CD8-positive, alpha-beta memory T cell (primary cell): Measurements from ENCODE around the gene CR1. TPM values are rescaled to one million over a fixed set of nuclear protein-coding genes. Genes with fewer than 3 reads are reported as not detected.
"Not testable (repeated sequence)": the region's sequence is repeated elsewhere in the genome, so short reads cannot be mapped to it uniquely, and the experiment has no call there.

Experiments
- CTCF ChIA-PET: fragments of 350-600 bp; sonication (Branson Sonifier 250); formaldehyde crosslinking; loops from one replicate; lab custom pipeline; 2021; ENCODE audit warnings: antibody characterized with exemption; lab: Charles Lee
- POLR2A ChIA-PET: fragments of 350-600 bp; sonication (Branson Sonifier 250); formaldehyde crosslinking; loops from one replicate; lab custom pipeline; 2021; ENCODE audit warnings: antibody characterized with exemption; lab: Charles Lee
- DNase-seq, 5 donors: peaks; one replicate each; pipeline versions ENCODE4 v3.0.0 to v3.0.0-alpha.2; 2020 to 2022; ENCODE audit warnings: mixed read lengths in 1 of 5
- H3K27ac ChIP-seq: one replicate; pipeline ENCODE4 v1.7.0; 2013; ENCODE audit warnings: low read depth, mild to moderate bottlenecking, low read length, moderate library complexity
- H3K27me3 ChIP-seq: 2 replicates; pipeline ENCODE4 v1.7.0; 2013; ENCODE audit warnings: low read length, mild to moderate bottlenecking; ENCODE audit not compliant: insufficient read depth, poor library complexity, severe bottlenecking
- H3K36me3 ChIP-seq: 2 replicates; pipeline ENCODE4 v1.7.0; 2013; ENCODE audit warnings: mild to moderate bottlenecking, low read length, moderate library complexity; ENCODE audit not compliant: insufficient read depth
- H3K4me1 ChIP-seq: 2 replicates; pipeline ENCODE4 v1.7.0; 2013; ENCODE audit warnings: mild to moderate bottlenecking, low read length, moderate library complexity; ENCODE audit not compliant: insufficient read depth
- H3K4me3 ChIP-seq: 2 replicates; pipeline ENCODE4 v1.7.0; 2013; ENCODE audit warnings: mild to moderate bottlenecking, low read length
- H3K9me3 ChIP-seq: 2 replicates; pipeline ENCODE4 v1.7.0; 2013; ENCODE audit warnings: mild to moderate bottlenecking, low read length
- H3K27ac Mint-ChIP-seq, 8 donors: one replicate each; pipeline ENCODE4 v1.8.0; 2020 to 2021; ENCODE audit warnings: mixed read lengths in 8 of 8, mild to moderate bottlenecking in 6 of 8, inconsistent platforms in 3 of 8, moderate library complexity in 3 of 8
- H3K27me3 Mint-ChIP-seq, 2 donors: one replicate each; pipeline ENCODE4 v1.8.0; 2020 to 2021; ENCODE audit warnings: mixed read lengths in 2 of 2, mild to moderate bottlenecking in 1 of 2, moderate library complexity in 1 of 2
- H3K36me3 Mint-ChIP-seq, 3 donors: one replicate each; pipeline ENCODE4 v1.8.0; 2020 to 2021; ENCODE audit warnings: mixed read lengths in 3 of 3, inconsistent platforms in 1 of 3, mild to moderate bottlenecking in 1 of 3
- H3K4me1 Mint-ChIP-seq, 3 donors: one replicate each; pipeline ENCODE4 v1.8.0; 2020 to 2021; ENCODE audit warnings: mixed read lengths in 3 of 3, inconsistent platforms in 1 of 3, mild to moderate bottlenecking in 1 of 3
- H3K4me3 Mint-ChIP-seq, 7 donors: one replicate each; pipeline ENCODE4 v1.8.0; 2020 to 2021; ENCODE audit warnings: mixed read lengths in 7 of 7, mild to moderate bottlenecking in 6 of 7, moderate library complexity in 4 of 7, inconsistent platforms in 2 of 7
- H3K9me3 Mint-ChIP-seq, 5 donors: one replicate each; pipeline ENCODE4 v1.8.0; 2020 to 2022; ENCODE audit warnings: mixed read lengths in 5 of 5, mild to moderate bottlenecking in 3 of 5, moderate library complexity in 2 of 5, inconsistent platforms in 1 of 5
- polyA plus RNA-seq: library from polyadenylated mRNA; unstranded; fragments of 300-500 nt; fragmentation: Illumina TruSeq; gene quantifications from one replicate; pipeline ENCODE4 v1.2.3, GENCODE V29; 2021
- total RNA-seq, 2 experiments: library from RNA; stranded (reverse); gene quantifications; one replicate each; pipeline ENCODE4 v1.2.3, GENCODE V29; 2021

The CR1 gene
- total and polyA plus RNA-seq, 3 experiments from 2014 or later: 2.3 to 4.2 (median 3.7) TPM

DNA sequence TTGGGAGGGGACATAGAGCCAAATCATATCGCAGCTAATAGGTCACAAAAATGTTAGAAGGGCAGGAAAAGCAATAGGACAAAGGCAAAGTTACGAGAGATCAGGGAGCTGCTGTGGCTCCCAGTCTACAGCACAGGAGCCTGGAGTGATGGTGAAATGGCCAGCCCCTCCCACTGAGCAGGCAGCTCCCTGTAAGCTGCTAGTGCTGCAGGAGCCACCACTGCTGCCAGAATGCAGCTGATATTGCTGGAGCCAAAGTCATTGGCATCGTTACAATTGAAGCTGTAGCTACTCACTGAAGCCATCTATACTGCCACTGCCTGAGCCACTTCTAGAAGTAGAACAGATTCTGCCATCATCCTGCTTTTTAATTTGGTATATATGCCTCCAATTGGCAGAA, 29.3 kb downstream of the CR1 start:
- H3K27me3 ChIP-seq, H3K4me3 Mint-ChIP-seq, H3K4me1 ChIP-seq, CTCF ChIA-PET, DNase-seq, H3K4me1 Mint-ChIP-seq, H3K9me3 Mint-ChIP-seq, H3K36me3 Mint-ChIP-seq, H3K27ac Mint-ChIP-seq, POLR2A ChIA-PET, H3K36me3 ChIP-seq, H3K27ac ChIP-seq, H3K9me3 ChIP-seq, H3K4me3 ChIP-seq: not testable (repeated sequence)
- peaks cover 2 to 22% of the 10 kb centered on the region in 2 donors for H3K27me3 Mint-ChIP-seq

DNA sequence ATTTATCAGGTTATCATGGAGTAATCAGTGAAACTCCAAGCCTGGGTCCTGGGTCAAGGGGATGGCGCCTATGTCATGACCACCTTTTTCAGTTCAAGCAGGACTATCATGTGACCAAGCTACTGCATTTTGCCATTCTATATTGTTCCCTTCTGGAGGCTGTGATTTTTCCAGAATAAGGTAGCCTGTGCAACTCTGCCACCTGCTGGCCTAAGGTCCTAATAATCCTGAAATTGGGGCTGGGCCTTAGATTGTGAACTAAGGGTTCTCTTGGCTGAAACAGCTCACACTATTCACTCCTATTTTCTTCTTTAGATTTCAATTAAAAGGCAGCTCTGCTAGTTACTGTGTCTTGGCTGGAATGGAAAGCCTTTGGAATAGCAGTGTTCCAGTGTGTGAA, 32.4 kb downstream of the CR1 start:
- H3K9me3 Mint-ChIP-seq, H3K4me3 Mint-ChIP-seq, H3K4me1 Mint-ChIP-seq, H3K27ac Mint-ChIP-seq, H3K36me3 ChIP-seq, H3K4me1 ChIP-seq, CTCF ChIA-PET, H3K27me3 ChIP-seq, H3K4me3 ChIP-seq, POLR2A ChIA-PET, H3K36me3 Mint-ChIP-seq, H3K9me3 ChIP-seq, DNase-seq, H3K27ac ChIP-seq: not testable (repeated sequence)
- H3K27me3 Mint-ChIP-seq: peaks cover 0 to 14% of the 10 kb centered on the region in 2 donors

DNA sequence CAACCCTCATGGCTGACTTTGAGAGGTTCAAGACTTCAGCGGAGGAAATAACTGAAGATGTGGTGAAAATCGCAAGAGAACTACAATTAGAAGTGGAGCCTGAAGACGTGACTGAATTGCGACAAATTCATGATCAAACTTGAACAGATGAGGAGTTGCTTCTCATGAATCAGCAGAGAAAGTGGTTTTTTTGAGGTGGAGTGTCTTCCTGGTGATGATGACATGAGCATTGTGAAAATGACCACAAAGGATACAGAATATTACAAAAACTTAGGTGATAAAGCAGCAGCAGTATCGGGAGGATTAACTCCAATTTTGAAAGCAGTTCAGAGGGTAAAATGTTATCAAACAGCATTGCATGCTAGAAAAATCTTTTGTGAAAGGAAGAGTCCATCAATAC, 40.3 kb downstream of the CR1 start:
- H3K4me3 ChIP-seq, CTCF ChIA-PET, H3K27ac Mint-ChIP-seq, H3K27me3 Mint-ChIP-seq, H3K4me1 Mint-ChIP-seq, H3K36me3 Mint-ChIP-seq, H3K36me3 ChIP-seq, H3K27me3 ChIP-seq, DNase-seq, H3K9me3 ChIP-seq, POLR2A ChIA-PET, H3K27ac ChIP-seq, H3K4me3 Mint-ChIP-seq, H3K9me3 Mint-ChIP-seq, H3K4me1 ChIP-seq: not testable (repeated sequence)

DNA sequence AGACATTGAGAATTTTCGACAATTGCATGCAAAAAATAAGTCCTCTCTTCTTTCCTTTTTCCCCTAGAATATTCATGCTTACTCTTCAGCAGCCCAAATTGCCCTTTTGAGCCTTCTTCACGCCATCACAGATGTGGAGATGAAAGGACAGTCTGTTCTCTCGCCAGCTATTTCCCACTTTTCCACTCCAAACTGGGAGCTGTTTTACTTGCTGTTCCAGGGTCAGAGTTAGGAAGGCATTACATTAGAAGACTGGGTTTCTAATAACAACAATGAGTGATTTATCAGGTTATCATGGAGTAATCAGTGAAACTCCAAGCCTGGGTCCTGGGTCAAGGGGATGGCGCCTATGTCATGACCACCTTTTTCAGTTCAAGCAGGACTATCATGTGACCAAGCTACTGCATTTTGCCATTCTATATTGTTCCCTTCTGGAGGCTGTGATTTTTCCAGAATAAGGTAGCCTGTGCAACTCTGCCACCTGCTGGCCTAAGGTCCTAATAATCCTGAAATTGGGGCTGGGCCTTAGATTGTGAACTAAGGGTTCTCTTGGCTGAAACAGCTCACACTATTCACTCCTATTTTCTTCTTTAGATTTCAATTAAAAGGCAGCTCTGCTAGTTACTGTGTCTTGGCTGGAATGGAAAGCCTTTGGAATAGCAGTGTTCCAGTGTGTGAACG, 50.9 kb downstream of the CR1 start:
- H3K27ac ChIP-seq, H3K27me3 Mint-ChIP-seq, H3K36me3 ChIP-seq, H3K9me3 ChIP-seq, POLR2A ChIA-PET, H3K27me3 ChIP-seq, H3K27ac Mint-ChIP-seq, H3K36me3 Mint-ChIP-seq, H3K4me1 ChIP-seq, H3K4me3 Mint-ChIP-seq, DNase-seq, H3K4me1 Mint-ChIP-seq, H3K9me3 Mint-ChIP-seq, H3K4me3 ChIP-seq, CTCF ChIA-PET: not testable (repeated sequence)

DNA sequence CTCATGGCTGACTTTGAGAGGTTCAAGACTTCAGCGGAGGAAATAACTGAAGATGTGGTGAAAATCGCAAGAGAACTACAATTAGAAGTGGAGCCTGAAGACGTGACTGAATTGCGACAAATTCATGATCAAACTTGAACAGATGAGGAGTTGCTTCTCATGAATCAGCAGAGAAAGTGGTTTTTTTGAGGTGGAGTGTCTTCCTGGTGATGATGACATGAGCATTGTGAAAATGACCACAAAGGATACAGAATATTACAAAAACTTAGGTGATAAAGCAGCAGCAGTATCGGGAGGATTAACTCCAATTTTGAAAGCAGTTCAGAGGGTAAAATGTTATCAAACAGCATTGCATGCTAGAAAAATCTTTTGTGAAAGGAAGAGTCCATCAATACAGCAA, 58.9 kb downstream of the CR1 start:
- CTCF ChIA-PET, H3K27ac ChIP-seq, H3K9me3 Mint-ChIP-seq, H3K27ac Mint-ChIP-seq, H3K4me1 Mint-ChIP-seq, H3K4me1 ChIP-seq, H3K9me3 ChIP-seq, H3K36me3 Mint-ChIP-seq, H3K4me3 ChIP-seq, POLR2A ChIA-PET, H3K27me3 ChIP-seq, H3K36me3 ChIP-seq, DNase-seq, H3K27me3 Mint-ChIP-seq, H3K4me3 Mint-ChIP-seq: not testable (repeated sequence)

DNA sequence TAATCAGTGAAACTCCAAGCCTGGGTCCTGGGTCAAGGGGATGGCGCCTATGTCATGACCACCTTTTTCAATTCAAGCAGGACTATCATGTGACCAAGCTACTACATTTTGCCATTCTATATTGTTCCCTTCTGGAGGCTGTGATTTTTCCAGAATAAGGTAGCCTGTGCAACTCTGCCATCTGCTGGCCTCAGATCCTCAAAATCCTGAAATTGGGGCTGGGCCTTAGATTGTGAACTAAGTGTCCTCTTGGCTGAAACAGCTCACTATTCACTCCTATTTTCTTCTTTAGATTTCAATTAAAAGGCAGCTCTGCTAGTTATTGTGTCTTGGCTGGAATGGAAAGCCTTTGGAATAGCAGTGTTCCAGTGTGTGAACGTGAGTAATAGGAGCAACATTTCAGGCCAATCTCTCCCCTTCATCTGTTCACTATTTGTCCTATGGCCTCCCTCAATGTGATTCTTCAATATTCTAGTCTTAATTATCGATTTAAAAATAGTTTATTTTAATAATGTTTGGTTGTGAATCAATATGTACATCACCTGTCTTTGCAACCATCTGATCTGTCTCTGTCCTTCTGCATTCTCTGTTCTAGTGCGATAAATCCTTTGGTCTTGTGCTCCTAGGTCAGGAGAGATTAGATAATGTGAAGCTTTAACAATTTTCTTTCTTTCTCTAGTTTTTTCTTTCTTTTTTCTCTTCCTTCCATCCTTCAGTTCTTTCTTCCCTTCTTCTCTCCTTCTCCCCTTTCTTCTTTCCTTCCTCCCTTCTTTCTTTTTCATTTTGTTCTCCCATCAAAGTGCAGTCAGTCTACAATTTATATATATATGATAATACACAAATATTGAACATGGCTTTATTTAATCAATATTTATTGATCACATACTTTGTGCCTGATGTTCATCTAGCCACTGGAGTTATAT, 69.8 kb downstream of the CR1 start:
- Mint-ChIP-seq H3K27ac (no peak overlapping the region), H3K9me3 (no peaks in the 10 kb centered on the region), H3K36me3 (peaks cover 0 to 6% (median 0%) of the 10 kb centered on the region in 3 donors), H3K4me1 (no peaks in the 10 kb centered on the region), H3K27me3 (peaks cover 2 to 10% of the 10 kb centered on the region in 2 donors), H3K4me3 (no peak overlapping the region)
- H3K36me3 ChIP-seq: no peaks in the 10 kb centered on the region
- no peaks in the 10 kb centered on the region for H3K9me3 ChIP-seq
- no peak overlapping the region for H3K27ac ChIP-seq
- no peak overlapping the region for H3K4me3 ChIP-seq
- POLR2A ChIA-PET: no interaction called here
- CTCF ChIA-PET: no interaction called here
- H3K4me1 ChIP-seq: no peaks in the 10 kb centered on the region
- DNase-seq: no peak
- no peaks in the 10 kb centered on the region for H3K27me3 ChIP-seq

DNA sequence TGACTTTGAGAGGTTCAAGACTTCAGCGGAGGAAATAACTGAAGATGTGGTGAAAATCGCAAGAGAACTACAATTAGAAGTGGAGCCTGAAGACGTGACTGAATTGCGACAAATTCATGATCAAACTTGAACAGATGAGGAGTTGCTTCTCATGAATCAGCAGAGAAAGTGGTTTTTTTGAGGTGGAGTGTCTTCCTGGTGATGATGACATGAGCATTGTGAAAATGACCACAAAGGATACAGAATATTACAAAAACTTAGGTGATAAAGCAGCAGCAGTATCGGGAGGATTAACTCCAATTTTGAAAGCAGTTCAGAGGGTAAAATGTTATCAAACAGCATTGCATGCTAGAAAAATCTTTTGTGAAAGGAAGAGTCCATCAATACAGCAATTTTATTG, 76.0 kb downstream of the CR1 start:
- not testable (repeated sequence) for H3K9me3 Mint-ChIP-seq, H3K36me3 Mint-ChIP-seq

DNA sequence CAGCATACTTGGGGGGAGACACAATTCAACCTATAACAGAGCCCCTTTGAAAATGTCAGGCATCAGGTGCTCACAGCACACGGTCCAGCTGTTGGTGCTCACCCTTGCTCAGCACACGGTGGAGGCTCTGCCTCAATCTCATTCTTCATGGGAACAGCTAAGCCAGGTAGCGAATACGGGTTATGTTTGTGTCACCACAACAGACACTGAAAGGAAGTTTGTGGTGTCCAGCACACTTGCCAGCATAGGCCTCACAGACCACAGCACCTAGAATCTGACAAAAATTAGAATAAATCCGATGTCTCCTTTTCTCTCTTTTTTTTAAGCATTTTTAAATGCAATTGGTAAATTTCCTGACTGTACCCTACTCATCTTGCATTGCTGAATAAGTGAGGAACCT, 77.1 kb downstream of the CR1 start:
- H3K27me3 Mint-ChIP-seq, H3K9me3 ChIP-seq, POLR2A ChIA-PET, H3K27me3 ChIP-seq, H3K4me1 Mint-ChIP-seq, H3K27ac ChIP-seq, DNase-seq, H3K4me3 ChIP-seq, H3K27ac Mint-ChIP-seq, H3K36me3 Mint-ChIP-seq, H3K36me3 ChIP-seq, H3K4me1 ChIP-seq, H3K9me3 Mint-ChIP-seq, H3K4me3 Mint-ChIP-seq, CTCF ChIA-PET: not testable (repeated sequence)

More for the DNA sequence above, 76.0 kb downstream of the CR1 start:
- H3K36me3 ChIP-seq, H3K4me3 ChIP-seq, H3K27ac Mint-ChIP-seq, POLR2A ChIA-PET, H3K9me3 ChIP-seq, H3K4me3 Mint-ChIP-seq, H3K4me1 Mint-ChIP-seq, DNase-seq, H3K27me3 ChIP-seq, H3K4me1 ChIP-seq, CTCF ChIA-PET, H3K27ac ChIP-seq: not testable (repeated sequence)
- peaks cover 0 to 14% of the 10 kb centered on the region in 2 donors for H3K27me3 Mint-ChIP-seq
